Stimulated activated CD4-positive, alpha-beta T cell treated with anti-CD3 and anti-CD28 coated beads, Interleukin-12 subunit alpha, Interleukin-12 subunit beta, amount 100 ng/mL, for 24 hours (primary cell): ENCODE data around the gene SH3D21.

ENCODE experiments used
- DNase-seq, 2 experiments: peaks; one replicate each; pipeline ENCODE4 v3.0.0-alpha.2; 2020; ENCODE audit warnings: low read depth in 2 of 2

The SH3D21 gene

DNA sequence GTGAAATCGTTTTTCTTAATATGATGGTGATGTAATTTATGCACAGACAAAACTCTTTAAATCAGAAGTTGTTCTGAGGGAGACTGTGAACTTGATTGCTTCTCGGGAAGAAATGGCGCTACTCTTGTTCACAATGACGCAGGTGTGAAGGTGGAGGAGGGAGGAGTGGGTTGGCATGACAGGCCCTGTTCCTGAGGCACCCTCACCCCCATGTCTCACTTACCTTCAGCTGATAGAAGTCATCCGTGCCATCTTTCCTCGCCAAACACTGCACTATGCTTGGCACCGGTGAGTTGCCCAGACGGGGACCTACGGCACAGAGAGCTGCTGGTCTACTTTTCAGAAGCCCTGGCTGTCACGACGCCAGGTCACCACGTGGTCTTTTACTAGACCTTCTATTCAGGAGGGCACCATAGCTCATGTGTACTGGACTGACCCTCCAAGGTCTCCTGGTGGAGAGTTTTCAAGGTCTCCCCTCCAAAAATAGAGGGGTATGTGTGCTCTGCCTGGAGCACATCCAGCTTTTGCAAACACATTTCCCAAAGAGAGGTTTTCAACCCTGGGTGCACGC lies 52.4 kb downstream of the SH3D21 start:
- no peak for DNase-seq

DNA sequence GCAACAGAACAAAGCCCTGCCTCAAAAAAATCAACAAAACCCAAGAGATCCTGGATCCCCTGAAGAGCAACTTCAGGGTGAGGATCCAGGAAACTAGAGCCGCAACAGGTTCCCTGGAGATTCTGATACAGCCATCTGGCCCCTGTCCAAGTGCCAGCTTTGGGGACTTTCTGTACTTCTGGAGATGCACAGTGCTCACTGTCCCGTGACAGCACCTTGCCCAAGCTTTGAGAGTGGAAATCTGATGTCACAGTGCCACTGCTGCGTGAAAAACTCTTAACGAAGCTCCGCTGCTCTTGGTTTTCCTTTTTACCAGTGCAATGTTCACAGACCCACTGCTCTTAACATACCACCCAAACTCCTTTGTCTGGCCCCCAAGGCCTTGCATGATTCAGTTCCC lies 53.2 kb downstream of the SH3D21 start:
- no peak for DNase-seq

DNA sequence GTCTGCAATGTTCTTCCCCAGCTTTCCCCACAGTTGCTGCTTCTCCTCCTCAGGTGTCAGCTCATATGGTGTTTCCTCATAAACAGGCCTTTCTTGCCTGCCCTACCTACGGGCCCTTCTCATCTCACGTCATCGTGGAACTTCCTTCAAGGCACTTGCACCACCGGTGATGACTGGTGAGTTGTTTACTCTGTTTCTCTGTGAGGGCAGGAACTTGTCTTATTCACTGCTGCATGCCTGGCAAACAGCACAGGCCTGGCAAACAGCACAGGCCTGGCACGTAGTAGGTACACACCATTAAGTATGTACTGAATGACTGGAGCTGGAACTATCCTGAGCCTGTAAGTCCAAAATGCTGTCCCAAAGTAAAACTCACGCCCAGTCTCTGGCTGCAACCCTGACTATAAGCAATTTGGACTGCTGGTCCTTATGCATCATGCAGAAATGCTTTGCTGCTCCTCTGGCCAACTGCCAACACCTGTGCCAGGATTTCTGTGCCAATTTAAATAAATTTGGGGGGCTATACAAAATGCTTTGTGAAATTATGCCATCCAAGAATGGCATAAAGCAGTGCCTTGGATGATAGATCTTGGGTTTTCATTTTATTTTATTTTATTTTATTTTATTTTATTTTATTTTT lies 53.9 kb downstream of the SH3D21 start:
- DNase-seq = no peak

DNA sequence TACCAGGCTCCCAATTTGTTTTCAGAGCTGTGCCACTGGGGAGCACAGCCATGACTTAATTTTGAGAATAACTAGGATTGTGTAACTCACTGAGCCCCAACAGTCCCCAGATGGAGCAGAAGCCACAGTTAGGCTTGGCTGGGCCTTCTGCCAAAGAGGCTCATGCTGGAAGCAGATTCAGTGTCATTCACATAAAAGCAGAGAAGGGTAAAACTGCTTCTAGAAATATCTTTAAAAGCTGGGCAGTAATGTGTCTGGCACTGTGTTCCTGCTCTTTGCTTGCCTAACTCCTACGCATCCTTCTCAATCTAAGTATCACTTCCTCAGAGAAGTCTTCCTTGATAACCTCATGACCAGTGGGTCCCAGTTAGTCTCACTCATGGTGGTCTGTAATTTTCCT lies 59.2 kb downstream of the SH3D21 start:
- no peak for DNase-seq

DNA sequence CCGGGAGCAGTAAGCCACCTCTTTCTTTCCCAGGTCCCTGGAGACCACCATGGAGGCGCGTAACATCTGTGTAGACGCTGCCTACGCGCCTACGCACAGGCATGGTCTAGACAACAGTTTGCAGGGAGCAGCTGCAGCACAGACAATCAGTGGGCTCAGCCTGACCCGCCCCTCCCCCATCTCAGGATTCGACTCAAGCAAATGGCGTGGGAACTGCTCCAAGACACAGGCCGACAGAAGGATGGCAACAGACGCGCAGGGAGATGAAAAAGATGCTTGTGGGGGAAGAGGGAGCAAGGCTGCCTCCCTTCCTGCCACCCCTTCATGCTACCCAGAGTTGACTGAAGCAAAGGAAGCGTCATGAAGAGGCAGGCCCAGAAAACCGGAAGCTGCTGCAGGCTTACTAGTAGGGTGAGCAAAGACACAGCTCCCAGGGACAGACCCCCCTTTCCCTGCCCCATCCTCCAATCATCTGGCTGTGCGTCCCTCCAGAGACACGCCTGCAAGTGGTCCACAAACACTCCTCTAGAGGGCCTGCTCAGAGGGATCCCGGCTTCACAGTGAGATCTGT lies 60.0 kb downstream of the SH3D21 start:
- no peak for DNase-seq

DNA sequence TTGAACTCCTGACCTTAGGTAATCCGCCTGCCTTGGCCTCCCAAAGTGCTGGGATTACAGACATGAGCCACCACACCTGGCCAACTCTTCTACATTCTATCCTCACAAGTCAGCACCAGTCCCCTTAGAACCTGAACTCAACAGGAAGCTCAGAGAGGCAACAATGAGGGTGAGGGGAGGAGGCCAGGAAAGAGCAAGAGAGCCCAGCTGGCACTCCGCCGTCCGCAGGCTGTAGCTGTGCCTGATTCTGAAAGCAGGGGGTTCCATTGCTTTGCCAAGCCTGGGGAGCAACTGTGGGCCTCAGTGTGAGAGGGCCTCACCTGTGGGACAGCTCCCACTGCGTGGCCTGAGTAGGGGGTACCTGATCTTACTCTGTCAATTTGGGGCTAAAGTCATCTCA lies 60.9 kb downstream of the SH3D21 start:
- no peak for DNase-seq

DNA sequence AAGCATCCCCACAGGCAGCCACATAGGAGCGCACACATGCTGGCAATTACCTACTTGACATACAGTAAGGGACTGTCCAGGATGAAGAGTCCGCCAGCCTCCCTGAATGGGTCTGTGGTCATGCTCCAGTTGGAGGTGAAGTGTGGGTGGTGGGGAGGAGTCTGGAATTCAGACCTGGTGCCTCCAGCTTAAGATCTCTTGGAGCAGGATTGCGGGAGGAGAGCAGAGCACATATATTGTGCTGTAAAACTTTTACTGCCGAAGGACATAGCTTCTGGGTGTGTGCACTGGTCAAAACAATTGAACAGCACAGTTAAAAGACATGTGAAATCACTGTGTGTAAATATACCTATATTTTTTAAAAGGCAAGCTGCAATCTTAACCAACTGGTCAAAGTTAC lies 61.6 kb downstream of the SH3D21 start:
- DNase-seq = no peak

DNA sequence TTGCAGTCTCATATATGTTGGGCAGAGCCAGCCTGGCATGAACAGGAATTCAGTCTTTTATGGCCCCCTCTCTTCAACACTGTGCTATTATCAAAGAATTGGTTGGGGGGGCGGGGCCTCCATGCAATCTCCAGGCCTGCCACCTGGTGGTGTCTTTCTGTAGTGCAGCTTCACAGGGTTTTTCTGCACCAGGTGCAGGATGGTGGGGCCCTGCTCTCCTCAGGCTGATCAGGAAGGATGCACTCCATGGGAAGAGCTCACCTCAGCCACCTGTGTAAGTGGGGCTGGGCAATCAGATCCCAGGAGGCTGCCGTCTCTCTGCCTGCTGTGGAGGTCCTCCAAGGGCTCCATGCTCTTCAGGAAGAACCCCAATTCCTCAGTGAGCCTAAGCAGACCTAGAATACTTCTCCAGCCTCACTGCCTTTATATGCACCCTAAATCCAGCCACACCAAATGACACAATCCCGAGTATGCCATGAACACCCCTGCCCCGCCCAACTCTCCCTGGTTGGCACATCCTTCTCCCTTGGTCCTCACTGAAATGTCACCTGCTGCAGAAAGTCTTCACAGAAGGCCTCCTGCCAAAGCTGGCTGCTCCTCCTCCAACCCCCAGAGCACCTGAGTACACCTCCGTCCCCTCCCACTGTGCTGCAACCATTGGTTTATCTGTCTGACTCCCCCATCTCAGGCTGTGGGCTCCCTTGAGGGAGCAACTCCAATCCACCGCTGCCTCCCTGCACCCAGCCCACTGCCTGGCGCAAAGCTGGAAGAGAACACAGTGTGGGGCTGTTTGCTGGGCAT lies 63.1 kb downstream of the SH3D21 start:
- DNase-seq = peak; percentile 67 to 82
